WERI-Rb-1 (cell line): ENCODE measurements around the gene FCSK.

Source experiments
- DNase-seq: peaks from one replicate; pipeline ENCODE4 v3.0.0-alpha.2; 2020
- H3K27ac ChIP-seq: fragments of 250-450 bp; sonication (Bioruptor Pico); 2 replicates; pipeline ENCODE4 v1.5.1; 2020; ENCODE audit warnings: mild to moderate bottlenecking, moderate library complexity
- H3K27me3 ChIP-seq: fragments of 250-450 bp; sonication (Bioruptor Pico); 2 replicates; pipeline ENCODE4 v1.5.1; 2021; ENCODE audit warnings: mild to moderate bottlenecking, low read depth, moderate library complexity; ENCODE audit not compliant: insufficient read depth, severe bottlenecking
- H3K36me3 ChIP-seq: fragments of 250-450 bp; sonication (Bioruptor Pico); 2 replicates; pipeline ENCODE4 v1.5.1; 2020; ENCODE audit warnings: mild to moderate bottlenecking, moderate library complexity
- H3K4me3 ChIP-seq: 2 replicates; pipeline ENCODE4 v1.5.1; 2011; ENCODE audit warnings: low read depth, mild to moderate bottlenecking, control low read depth, low read length
- H3K9me3 ChIP-seq: fragments of 250-450 bp; sonication (Bioruptor Pico); 2 replicates; pipeline ENCODE4 v1.5.1; 2021; ENCODE audit warnings: mild to moderate bottlenecking, moderate library complexity; ENCODE audit not compliant: severe bottlenecking
- CTCF ChIP-seq: IDR thresholded peaks from 2 replicates; pipeline ENCODE4 v1.5.1; 2011; ENCODE audit warnings: low read depth, mild to moderate bottlenecking, control low read depth, inconsistent platforms, low read length

FCSK gene

GRCh38 chr16:70527315-70527996 is 73.1 kb downstream of the FCSK start:
- Histone ChIP-seq H3K36me3 (peaks cover 83% of the 10 kb centered on the region), H3K9me3 (no peaks in the 10 kb centered on the region), H3K4me3 (no peak overlapping the region), H3K27ac (no peak overlapping the region), H3K27me3 (no peaks in the 10 kb centered on the region)
- no peak for DNase-seq
- no peak for TF ChIP-seq CTCF

- no peaks in the 10 kb centered on the region for H3K27me3 ChIP-seq
- TF ChIP-seq CTCF, result no peak
- no peak for DNase-seq
- H3K27ac ChIP-seq, result no peak overlapping the region
- no peaks in the 10 kb centered on the region for H3K9me3 ChIP-seq
- peaks cover 94% of the 10 kb centered on the region for H3K36me3 ChIP-seq
- H3K4me3 ChIP-seq, result no peak overlapping the region
Observed at GRCh38 chr16:70529051-70529777, 74.8 kb downstream of the FCSK start.
